OCI-LY1 (cell line): Measurements from ENCODE around the gene ZNRF3.

Experiments
- CTCF ChIP-seq: fragments of 200-600 bp; sonication (generic), shearing (Covaris generic); IDR thresholded peaks from 2 replicates; pipeline ENCODE4 v1.5.1; 2017; ENCODE audit warnings: mild to moderate bottlenecking, antibody characterized with exemption, low read length, moderate library complexity, mixed read lengths
- EZH2 ChIP-seq: fragments of 200-600 bp; sonication (generic), shearing (Covaris generic); IDR thresholded peaks from 2 replicates; pipeline ENCODE4 v1.8.0; 2017; ENCODE audit warnings: borderline replicate concordance, mixed run types, mild to moderate bottlenecking, antibody characterized with exemption, low read length, moderate library complexity, mixed read lengths

GRCh38 chr22:28903729-28904128 is 20.4 kb downstream of the ZNRF3 start:
- TF ChIP-seq EZH2, result no peak
- TF ChIP-seq CTCF, result no peak
